Gastroesophageal sphincter (tissue), 3 donors: ENCODE results near the gene KHDRBS2.

ENCODE experiments used
- POLR2A ChIP-seq, 2 donors: fragments of 450-650 bp; IDR thresholded peaks; one replicate each; pipeline ENCODE4 v1.6.1; 2017; ENCODE audit warnings: antibody characterized with exemption in 2 of 2, mild to moderate bottlenecking in 2 of 2, moderate library complexity in 1 of 2
- TF ChIP-seq, protein P1 (sequence below), 4 experiments: fragments of 200-600 bp in 2 of 4; fragments of 450-650 bp in 2 of 4; sonication (generic) in 1 of 4; IDR thresholded peaks; one replicate each; pipeline ENCODE4 v1.5.1; 2017 to 2019; ENCODE audit warnings: antibody characterized with exemption in 4 of 4, mild to moderate bottlenecking in 2 of 4, moderate library complexity in 2 of 4

DNA sequence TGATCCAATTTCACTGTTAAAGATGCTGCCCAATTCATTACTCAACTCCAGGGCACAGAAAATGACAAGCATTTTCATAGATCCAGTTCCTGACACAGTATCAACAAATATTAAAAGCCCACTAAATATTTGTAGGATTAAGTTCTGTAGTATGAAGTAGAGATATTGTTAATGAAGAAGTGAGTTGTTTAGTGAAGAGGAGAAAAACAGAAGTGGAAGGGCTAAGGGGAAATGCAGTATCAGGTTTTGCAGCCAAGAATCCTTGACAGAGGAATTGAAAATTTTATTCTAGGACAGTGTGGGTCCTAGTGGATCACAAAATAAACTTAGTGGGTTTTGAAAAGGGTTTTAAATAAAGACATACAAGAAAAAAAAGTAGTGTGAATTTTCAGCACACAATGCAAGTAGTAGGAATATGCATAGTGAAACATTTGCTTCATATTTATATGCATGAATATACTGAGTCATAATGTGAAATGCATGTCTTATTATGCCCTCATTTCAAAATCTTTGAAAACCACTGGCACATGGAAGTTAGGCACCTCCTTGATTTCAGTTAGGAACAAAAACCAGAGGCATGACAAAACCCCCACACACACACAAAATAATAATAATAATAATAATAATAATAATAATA lies 338.6 kb downstream of the KHDRBS2 start:
- TF ChIP-seq, protein P1, sequence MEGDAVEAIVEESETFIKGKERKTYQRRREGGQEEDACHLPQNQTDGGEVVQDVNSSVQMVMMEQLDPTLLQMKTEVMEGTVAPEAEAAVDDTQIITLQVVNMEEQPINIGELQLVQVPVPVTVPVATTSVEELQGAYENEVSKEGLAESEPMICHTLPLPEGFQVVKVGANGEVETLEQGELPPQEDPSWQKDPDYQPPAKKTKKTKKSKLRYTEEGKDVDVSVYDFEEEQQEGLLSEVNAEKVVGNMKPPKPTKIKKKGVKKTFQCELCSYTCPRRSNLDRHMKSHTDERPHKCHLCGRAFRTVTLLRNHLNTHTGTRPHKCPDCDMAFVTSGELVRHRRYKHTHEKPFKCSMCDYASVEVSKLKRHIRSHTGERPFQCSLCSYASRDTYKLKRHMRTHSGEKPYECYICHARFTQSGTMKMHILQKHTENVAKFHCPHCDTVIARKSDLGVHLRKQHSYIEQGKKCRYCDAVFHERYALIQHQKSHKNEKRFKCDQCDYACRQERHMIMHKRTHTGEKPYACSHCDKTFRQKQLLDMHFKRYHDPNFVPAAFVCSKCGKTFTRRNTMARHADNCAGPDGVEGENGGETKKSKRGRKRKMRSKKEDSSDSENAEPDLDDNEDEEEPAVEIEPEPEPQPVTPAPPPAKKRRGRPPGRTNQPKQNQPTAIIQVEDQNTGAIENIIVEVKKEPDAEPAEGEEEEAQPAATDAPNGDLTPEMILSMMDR (IDR thresholded peaks at IDR 0.05): no peak
- no peak for TF ChIP-seq POLR2A (IDR thresholded peaks at IDR 0.05)
